SK-N-MC (cell line): ENCODE measurements around the gene TBCC.

ENCODE experiments used
- DNase-seq: peaks from one replicate; pipeline ENCODE4 v3.0.0-alpha.2; 2011; ENCODE audit warnings: low read depth, low spot score
- H3K27ac ChIP-seq: fragments of 200-600 bp; sonication (generic); 2 replicates; pipeline ENCODE4 v1.5.1; 2016; ENCODE audit warnings: mixed run types
- H3K36me3 ChIP-seq: fragments of 200-600 bp; sonication (generic); 2 replicates; pipeline ENCODE4 v1.6.1; 2017; ENCODE audit warnings: antibody characterized with exemption, low read length, mixed read lengths; ENCODE audit not compliant: insufficient read depth
- H3K4me3 ChIP-seq: fragments of 200-600 bp; sonication (generic); 2 replicates; pipeline ENCODE4 v1.5.1; 2016
- H3K9ac ChIP-seq: fragments of 200-600 bp; sonication (generic); 2 replicates; pipeline ENCODE4 v1.8.0; 2017; ENCODE audit warnings: mixed run types, mixed read lengths; ENCODE audit not compliant: insufficient read length
- H3K9me3 ChIP-seq: fragments of 200-600 bp; sonication (generic); 2 replicates; pipeline ENCODE4 v1.6.1; 2017; ENCODE audit warnings: low read depth, mild to moderate bottlenecking, antibody characterized with exemption, low read length, moderate library complexity, mixed read lengths
- EZH2 ChIP-seq: fragments of 200-600 bp; sonication (generic); IDR thresholded peaks from one replicate; pipeline ENCODE4 v1.6.1; 2017; ENCODE audit warnings: antibody characterized with exemption
- FOXP2 ChIP-seq: optimal IDR thresholded peaks from 2 replicates; pipeline ENCODE3; 2011; ENCODE audit warnings: mild to moderate bottlenecking, moderate library complexity; ENCODE audit not compliant: insufficient read depth; ENCODE audit errors: extremely low read length, control extremely low read depth
- POLR2AphosphoS5 ChIP-seq: IDR thresholded peaks from 2 replicates; pipeline ENCODE4 v1.6.1; 2012; ENCODE audit warnings: mild to moderate bottlenecking, low read depth, low read length, borderline replicate concordance

TBCC gene

GRCh38 chr6:42745640-42746462, at the start of gene TBCC:
Gene TBCC (minus strand): TSS chr6:42746103. CDS start chr6:42746073, 30 bp downstream.
- H3K27ac ChIP-seq = peak within 1 kb of the TSS; percentile 87
- peak within 1 kb of the TSS; percentile 79 for H3K4me3 ChIP-seq
- H3K9ac ChIP-seq = peak within 1 kb of the TSS; percentile 87
- peak; percentile 93 for DNase-seq
- TF ChIP-seq POLR2AphosphoS5 = peak; percentile 100
- no peak for TF ChIP-seq EZH2
- TF ChIP-seq FOXP2 = peak; percentile 20
- no peaks in the 10 kb centered on the region for H3K36me3 ChIP-seq
- H3K9me3 ChIP-seq = no peaks in the 10 kb centered on the region

DNA sequence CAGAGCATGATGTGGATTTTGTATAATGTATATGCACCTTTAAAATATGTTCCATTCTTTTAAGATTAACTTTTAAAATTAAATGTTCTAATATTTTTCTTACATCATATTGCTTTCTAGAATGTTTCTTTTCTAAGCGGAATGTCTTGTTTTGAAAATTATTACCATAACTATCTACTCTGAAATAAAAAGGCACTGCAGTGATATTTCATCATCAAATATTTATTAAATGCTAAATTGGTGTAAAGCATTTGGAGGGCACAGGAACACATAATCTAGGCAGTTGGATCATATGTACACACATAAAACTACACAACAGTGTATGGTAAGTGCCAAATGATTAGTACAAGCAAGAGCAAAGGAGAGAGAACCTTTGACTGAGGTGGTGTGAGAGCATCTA, 49.7 kb upstream of the TBCC start:
- Histone ChIP-seq H3K27ac (no peak overlapping the region), H3K36me3 (no peaks in the 10 kb centered on the region), H3K4me3 (no peak overlapping the region), H3K9me3 (no peaks in the 10 kb centered on the region), H3K9ac (no peak overlapping the region)
- DNase-seq = no peak
- TF ChIP-seq POLR2AphosphoS5 = no peak
- no peak for TF ChIP-seq FOXP2
- TF ChIP-seq EZH2 = no peak

- Histone ChIP-seq H3K27ac (peak overlapping the region; percentile 29; the same call in 1 of the 2 replicates), H3K4me3 (no peak overlapping the region), H3K36me3 (no peaks in the 10 kb centered on the region), H3K9me3 (no peaks in the 10 kb centered on the region), H3K9ac (no peak overlapping the region)
- no peak for DNase-seq
- TF ChIP-seq POLR2AphosphoS5 = peak; percentile 27
- no peak for TF ChIP-seq FOXP2
These were observed 45.9 kb upstream of the TBCC start for GRCh38 chr6:42791706-42792320.

GRCh38 chr6:42790549-42791181, 44.8 kb upstream of the TBCC start:
- Histone ChIP-seq H3K27ac (peak overlapping the region; percentile 29), H3K9ac (no peak overlapping the region), H3K36me3 (no peaks in the 10 kb centered on the region), H3K4me3 (no peak overlapping the region), H3K9me3 (no peaks in the 10 kb centered on the region)
- no peak for TF ChIP-seq EZH2
- TF ChIP-seq FOXP2 = no peak
- no peak for TF ChIP-seq POLR2AphosphoS5
- no peak for DNase-seq

GRCh38 chr6:42788671-42789070, 42.8 kb upstream of the TBCC start:
- no peak for DNase-seq
- TF ChIP-seq POLR2AphosphoS5 = no peak
- TF ChIP-seq FOXP2 = no peak
- no peak for TF ChIP-seq EZH2
- no peak overlapping the region for H3K4me3 ChIP-seq
- H3K9me3 ChIP-seq = no peaks in the 10 kb centered on the region
- 0 out of 2 replicates have a peak overlapping the region, but pooled peaks have one; percentile 43 for H3K27ac ChIP-seq
- H3K9ac ChIP-seq = no peak overlapping the region
- no peaks in the 10 kb centered on the region; the same call in 1 of the 2 replicates for H3K36me3 ChIP-seq

DNA sequence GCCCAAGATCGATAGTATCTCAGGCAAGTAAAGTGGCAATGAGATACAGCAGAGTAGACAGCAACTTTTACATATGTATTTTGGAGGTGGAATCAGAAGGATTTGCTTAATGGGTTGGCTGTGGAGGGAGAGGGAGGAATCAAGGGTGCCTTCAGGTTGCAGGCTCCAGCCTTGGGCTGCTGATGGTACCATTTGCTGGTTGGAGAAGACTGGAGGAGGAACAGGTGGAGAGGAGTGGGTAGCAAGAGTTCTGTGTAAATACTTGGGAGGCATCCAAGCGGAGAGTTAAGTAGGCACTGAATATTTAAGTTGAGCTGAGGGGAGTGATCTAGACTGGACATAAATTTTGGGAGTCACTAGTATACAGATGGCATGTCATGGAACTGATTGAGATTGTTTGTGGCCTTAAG, 41.2 kb upstream of the TBCC start:
- no peak overlapping the region for H3K4me3 ChIP-seq
- DNase-seq = no peak
- H3K27ac ChIP-seq = no peak overlapping the region; the same call in 1 of the 2 replicates
- H3K9me3 ChIP-seq = no peaks in the 10 kb centered on the region
- TF ChIP-seq EZH2 (no peak), POLR2AphosphoS5 (no peak; the same call in 1 of the 2 replicates), FOXP2 (no peak)
- no peaks in the 10 kb centered on the region; the same call in 1 of the 2 replicates for H3K36me3 ChIP-seq
- H3K9ac ChIP-seq = no peak overlapping the region

DNA sequence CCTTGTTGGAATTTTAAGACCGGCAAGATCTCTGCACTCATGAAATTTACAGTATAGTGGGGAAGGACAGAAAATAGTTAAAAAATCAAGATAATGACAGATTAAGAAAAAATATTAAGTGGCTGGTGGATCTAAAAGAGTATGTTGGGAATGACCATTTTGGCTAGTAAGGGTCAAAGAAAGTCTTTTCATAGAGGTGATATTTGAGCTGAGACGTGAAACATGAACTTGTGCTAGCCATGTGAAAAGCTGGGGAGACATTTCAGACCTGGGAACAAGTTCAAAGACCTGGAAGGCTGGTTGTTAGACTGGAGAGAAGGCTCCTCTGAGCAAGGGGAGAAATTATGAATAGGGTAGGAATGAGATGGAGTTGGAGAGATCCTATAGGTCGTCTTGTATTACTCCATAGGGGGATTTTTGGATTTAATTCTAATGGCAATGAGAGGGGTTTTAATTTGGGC, 40.7 kb upstream of the TBCC start:
- Histone ChIP-seq H3K27ac (no peak overlapping the region), H3K9ac (no peak overlapping the region), H3K4me3 (no peak overlapping the region), H3K9me3 (no peaks in the 10 kb centered on the region), H3K36me3 (no peaks in the 10 kb centered on the region; the same call in 1 of the 2 replicates)
- peak; percentile 13 for TF ChIP-seq POLR2AphosphoS5
- no peak for TF ChIP-seq EZH2
- no peak for TF ChIP-seq FOXP2
- DNase-seq = no peak

DNA sequence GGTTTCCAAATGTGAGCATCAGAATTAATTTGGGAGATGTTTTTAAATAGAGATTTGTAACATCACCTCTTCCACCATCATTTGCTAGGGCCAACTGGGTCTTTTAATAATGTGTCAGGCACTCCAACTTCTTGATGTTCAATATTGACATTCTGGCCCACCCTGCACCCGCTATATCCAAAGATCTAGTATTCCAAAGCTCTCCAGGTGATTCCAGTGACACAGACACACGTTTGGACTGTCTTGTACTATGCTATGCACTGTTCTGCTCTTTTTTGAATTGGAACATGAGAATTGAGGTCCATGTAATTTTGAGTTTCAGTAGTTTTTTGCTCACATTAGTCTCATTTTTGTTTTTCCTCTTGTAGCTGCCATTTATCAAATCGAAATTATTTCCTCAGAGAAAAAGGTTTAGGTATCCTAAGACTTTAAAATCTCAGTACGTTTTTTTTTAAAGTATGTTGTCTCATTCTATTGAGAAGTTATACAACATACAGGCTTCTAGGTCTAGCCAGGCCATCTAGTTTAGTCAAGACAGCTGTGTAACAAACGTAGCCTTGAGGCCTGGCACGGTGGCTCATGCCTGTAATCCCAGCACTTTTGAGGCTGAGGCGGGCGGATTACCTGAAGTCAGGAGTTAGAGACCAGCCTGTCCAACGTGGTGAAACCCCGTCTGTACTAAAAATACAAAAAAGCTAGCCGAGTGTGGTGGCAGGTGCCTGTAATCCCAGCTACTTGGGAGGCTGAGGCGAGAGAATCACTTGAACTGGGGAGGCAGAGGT, 39.0 kb upstream of the TBCC start:
- H3K27ac ChIP-seq = peak overlapping the region; percentile 99
- H3K4me3 ChIP-seq = peak overlapping the region; percentile 85
- TF ChIP-seq POLR2AphosphoS5 = peak; percentile 39
- no peak for TF ChIP-seq FOXP2
- no peak for TF ChIP-seq EZH2
- no peaks in the 10 kb centered on the region; the same call in 1 of the 2 replicates for H3K36me3 ChIP-seq
- DNase-seq = no peak
- no peak overlapping the region for H3K9ac ChIP-seq
- H3K9me3 ChIP-seq = no peaks in the 10 kb centered on the region
